Breast epithelium (tissue), 4 donors: Measurements from ENCODE around the gene GULP1. TPM values are rescaled to one million over a fixed set of nuclear protein-coding genes. Genes with fewer than 3 reads are reported as not detected.

Experiments
- DNase-seq, 2 donors: peaks; one replicate each; pipeline ENCODE4 v3.0.0-alpha.2; 2019; ENCODE audit warnings: low spot score in 2 of 2
- H3K27ac ChIP-seq, 2 donors: fragments of 200-600 bp; sonication (generic) in 1 of 2; one replicate each; pipeline ENCODE4 v1.5.1; 2016 to 2019; ENCODE audit warnings: mild to moderate bottlenecking in 1 of 2
- H3K27me3 ChIP-seq, 2 donors: fragments of 200-600 bp; sonication (generic) in 1 of 2; one replicate each; pipeline versions ENCODE4 v1.5.1 to v1.6.0; 2017 to 2019; ENCODE audit warnings: control low read depth in 1 of 2, mild to moderate bottlenecking in 1 of 2
- H3K36me3 ChIP-seq: fragments of 200-600 bp; one replicate; pipeline ENCODE4 v1.5.1; 2019
- H3K4me1 ChIP-seq, 2 donors: fragments of 200-600 bp; sonication (generic); one replicate each; pipeline ENCODE4 v1.5.1; 2016 to 2019; ENCODE audit warnings: control low read depth in 1 of 2
- H3K4me3 ChIP-seq, 3 donors: fragments of 200-600 bp; sonication (generic); 1 replicate in 2 of 3; 2 replicates in 1 of 3; pipeline ENCODE4 v1.5.1; 2016 to 2019; ENCODE audit warnings: mild to moderate bottlenecking in 3 of 3, moderate library complexity in 2 of 3
- H3K9me3 ChIP-seq, 2 donors: fragments of 200-600 bp; sonication (generic) in 1 of 2; one replicate each; pipeline ENCODE4 v1.5.1; 2016 to 2019; ENCODE audit warnings: control low read depth in 1 of 2
- CTCF ChIP-seq, 3 donors: fragments of 450-650 bp; IDR thresholded peaks; one replicate each; pipeline ENCODE4 v1.5.1; 2016 to 2017; ENCODE audit warnings: antibody characterized with exemption in 3 of 3, mild to moderate bottlenecking in 3 of 3, moderate library complexity in 3 of 3
- POLR2A ChIP-seq: fragments of 450-650 bp; IDR thresholded peaks from one replicate; pipeline ENCODE4 v1.6.1; 2016; ENCODE audit warnings: antibody characterized with exemption, mild to moderate bottlenecking, moderate library complexity
- POLR2AphosphoS5 ChIP-seq, 3 donors: sonication (generic); formaldehyde crosslinking; IDR thresholded peaks; one replicate each; pipeline ENCODE4 v1.6.1; 2017; ENCODE audit warnings: antibody characterized with exemption in 3 of 3
- intact Hi-C: fragments of 100-400 bp; cut with DNase I; formaldehyde crosslinking; loops from one replicate; pipeline ENCODE4 v1.15.1; 2023; ENCODE audit warnings: low total_unique reads
- total RNA-seq, 3 donors: library from RNA; depleted of rRNA; stranded (reverse); fragments of >200 nt; gene quantifications; one replicate each; pipeline ENCODE4 v1.1.0, GENCODE V29; 2016

Gene GULP1
- total RNA-seq, 3 donors from 2014 or later = 16.5 to 47.9 (median 43.8) TPM

DNA sequence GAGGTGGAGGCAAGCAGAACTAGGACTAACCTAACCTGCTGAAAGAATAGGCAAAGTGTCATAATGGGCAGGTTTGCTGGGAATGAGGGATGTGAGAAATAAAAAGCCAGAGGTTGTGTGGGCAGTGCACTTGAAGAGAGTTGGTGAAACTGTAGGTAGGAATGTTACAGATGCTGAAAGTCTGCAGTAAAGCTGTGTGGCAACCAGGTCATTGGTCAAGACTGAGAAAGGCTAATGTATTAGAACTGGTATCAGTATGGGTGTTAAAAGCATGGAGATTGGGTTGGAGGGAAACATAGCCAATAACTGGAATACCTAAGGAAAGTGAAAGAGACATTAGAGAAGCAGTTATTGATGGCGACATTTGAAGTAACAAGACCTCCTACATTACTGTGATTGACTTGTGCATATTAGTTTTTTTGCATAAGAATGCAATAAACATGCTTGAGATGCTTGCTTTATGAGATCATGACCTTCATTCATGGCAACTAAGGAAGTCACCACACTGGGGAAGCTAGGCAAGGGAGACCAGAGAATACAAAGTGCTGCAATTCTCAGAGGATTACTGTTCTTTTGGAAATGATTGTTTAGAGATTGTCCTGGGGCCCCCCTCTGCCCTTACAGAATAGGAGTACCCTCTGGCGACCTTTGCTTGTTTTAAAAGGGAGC is 11.8 kb downstream of the GULP1 start:
- H3K9me3 ChIP-seq = no peaks in the 10 kb centered on the region
- H3K4me3 ChIP-seq = no peak overlapping the region
- no peaks in the 10 kb centered on the region for H3K27me3 ChIP-seq
- no peak overlapping the region for H3K27ac ChIP-seq
- TF ChIP-seq POLR2A (no peak), POLR2AphosphoS5 (IDR thresholded peaks at IDR 0.05) (no peak)
- no peak for DNase-seq
- intact Hi-C loops = no loop called here
- H3K36me3 ChIP-seq = no peaks in the 10 kb centered on the region
- no peaks in the 10 kb centered on the region for H3K4me1 ChIP-seq

GRCh38 chr2:188305271-188305670 is 13.6 kb downstream of the GULP1 start:
- Histone ChIP-seq H3K9me3 (no peaks in the 10 kb centered on the region), H3K4me1 (no peaks in the 10 kb centered on the region), H3K27ac (no peak overlapping the region), H3K27me3 (no peaks in the 10 kb centered on the region), H3K36me3 (no peaks in the 10 kb centered on the region), H3K4me3 (no peak overlapping the region)
- no peak for TF ChIP-seq CTCF (IDR thresholded peaks at IDR 0.05)
- TF ChIP-seq POLR2AphosphoS5 (IDR thresholded peaks at IDR 0.05) = no peak
- TF ChIP-seq POLR2A = no peak
- intact Hi-C loops = no loop called here
- DNase-seq = no peak

- no peak for TF ChIP-seq CTCF (IDR thresholded peaks at IDR 0.05)
- no peak for TF ChIP-seq POLR2AphosphoS5 (IDR thresholded peaks at IDR 0.05)
- TF ChIP-seq POLR2A = no peak
- H3K9me3 ChIP-seq = no peaks in the 10 kb centered on the region
- DNase-seq = no peak
- no peaks in the 10 kb centered on the region for H3K27me3 ChIP-seq
- H3K36me3 ChIP-seq = no peaks in the 10 kb centered on the region
- H3K4me1 ChIP-seq = no peaks in the 10 kb centered on the region
- H3K27ac ChIP-seq = no peak overlapping the region
- intact Hi-C loops = no loop called here
- no peak overlapping the region for H3K4me3 ChIP-seq
Observed at GRCh38 chr2:188306271-188306670, 14.6 kb downstream of the GULP1 start.

DNA sequence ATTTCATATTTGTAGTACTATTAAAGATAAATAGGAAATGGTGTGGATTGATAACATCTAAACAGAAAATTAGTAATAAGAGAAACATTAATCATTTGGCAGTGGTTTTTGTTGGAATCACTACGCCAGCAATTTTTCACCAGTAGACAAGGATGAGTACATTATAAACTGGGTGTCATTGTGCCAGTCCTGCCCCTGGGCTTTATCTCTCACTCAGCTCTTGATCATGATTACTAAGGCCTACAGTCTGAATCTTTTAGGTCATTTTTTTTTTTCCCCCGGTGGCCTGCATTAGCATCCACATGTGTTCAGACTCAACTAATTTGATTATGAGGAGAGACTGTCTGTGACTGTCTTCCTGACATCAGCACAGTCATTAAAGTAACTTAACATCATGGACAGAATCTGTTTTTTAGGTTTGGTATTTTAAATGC is 16.2 kb downstream of the GULP1 start:
- Histone ChIP-seq H3K9me3 (no peaks in the 10 kb centered on the region), H3K4me1 (no peaks in the 10 kb centered on the region), H3K27ac (no peak overlapping the region), H3K27me3 (no peaks in the 10 kb centered on the region), H3K4me3 (no peak overlapping the region), H3K36me3 (no peaks in the 10 kb centered on the region)
- intact Hi-C loops = no loop called here
- no peak for DNase-seq
- TF ChIP-seq POLR2AphosphoS5 (IDR thresholded peaks at IDR 0.05) (no peak), POLR2A (no peak), CTCF (IDR thresholded peaks at IDR 0.05) (no peak)

GRCh38 chr2:188308483-188308882 is 16.8 kb downstream of the GULP1 start:
- no peaks in the 10 kb centered on the region for H3K9me3 ChIP-seq
- DNase-seq = no peak
- H3K36me3 ChIP-seq = no peaks in the 10 kb centered on the region
- H3K27ac ChIP-seq = no peak overlapping the region
- no peak overlapping the region for H3K4me3 ChIP-seq
- no peaks in the 10 kb centered on the region for H3K27me3 ChIP-seq
- no peaks in the 10 kb centered on the region for H3K4me1 ChIP-seq
- intact Hi-C loops = no loop called here
- TF ChIP-seq POLR2A (no peak), POLR2AphosphoS5 (IDR thresholded peaks at IDR 0.05) (no peak), CTCF (IDR thresholded peaks at IDR 0.05) (no peak)
